AG09309 (cell line): ENCODE measurements around the gene DRAM1.

Experiments used
- DNase-seq: peaks from one replicate; pipeline ENCODE4 v3.0.0-alpha.2; 2010; ENCODE audit warnings: low read depth
- H3K4me3 ChIP-seq: 2 replicates; pipeline ENCODE4 v1.5.1; 2011; ENCODE audit warnings: mild to moderate bottlenecking, low read depth, low read length, moderate library complexity; ENCODE audit not compliant: control insufficient read depth
- CTCF ChIP-seq: IDR thresholded peaks from 2 replicates; pipeline ENCODE4 v1.5.1; 2011; ENCODE audit warnings: mild to moderate bottlenecking, low read depth, low read length, inconsistent platforms; ENCODE audit not compliant: insufficient read depth, control insufficient read depth; ENCODE audit errors: missing control alignments

The DRAM1 gene

GRCh38 chr12:101939856-101940265 lies 62.5 kb downstream of the DRAM1 start:
- DNase-seq = peak; percentile 58
- peak; percentile 84 for TF ChIP-seq CTCF
- H3K4me3 ChIP-seq = no peak overlapping the region

GRCh38 chr12:101940400-101940950 lies 63.1 kb downstream of the DRAM1 start:
- DNase-seq = no peak
- no peak overlapping the region for H3K4me3 ChIP-seq
- no peak for TF ChIP-seq CTCF

- TF ChIP-seq CTCF = no peak
- H3K4me3 ChIP-seq = no peak overlapping the region
- no peak for DNase-seq
Observed at GRCh38 chr12:101941306-101942249, 64.2 kb downstream of the DRAM1 start.

- H3K4me3 ChIP-seq = no peak overlapping the region
- DNase-seq = no peak
- TF ChIP-seq CTCF = no peak
Observed at GRCh38 chr12:101942250-101942605, 64.8 kb downstream of the DRAM1 start.

- H3K4me3 ChIP-seq = no peak overlapping the region
- no peak for TF ChIP-seq CTCF
- DNase-seq = no peak
Observed at GRCh38 chr12:101945369-101946232, 68.2 kb downstream of the DRAM1 start.

- no peak for DNase-seq
- H3K4me3 ChIP-seq = no peak overlapping the region
- TF ChIP-seq CTCF = no peak
Observed at GRCh38 chr12:101946233-101946611, 68.8 kb downstream of the DRAM1 start.
